Measurements from ENCODE around the gene IKZF3. TPM values are rescaled to one million over a fixed set of nuclear protein-coding genes. Genes with fewer than 3 reads are reported as not detected.
A peak's percentile ranks its signal among the peaks of the same experiment; 100 is the strongest.
"Not testable (repeated sequence)": the region's sequence is repeated elsewhere in the genome, so short reads cannot be mapped to it uniquely, and the experiment has no call there.

IKZF3 gene
- not detected in 2 replicates for total RNA-seq (2014; rRNA removed)
- polyA plus RNA-seq (2012), result not detected

- DNase-seq (ENCODE audit: low read depth), result peak; percentile 8
Measured at GRCh38 chr17:39863918-39864746, at the start of gene IKZF3. Gene IKZF3, minus strand, starts transcription at chr17:39864312. Its CDS starts 186 bp downstream, at chr17:39864126.

- no peak for DNase-seq (ENCODE audit: low read depth)
Measured at GRCh38 chr17:39908789-39909352, 44.8 kb upstream of the IKZF3 start.

- no peak for DNase-seq (ENCODE audit: low read depth)
Measured at GRCh38 chr17:39904990-39905288, 40.8 kb upstream of the IKZF3 start.

GRCh38 chr17:39903158-39903884 lies 39.2 kb upstream of the IKZF3 start:
- DNase-seq (ENCODE audit: low read depth), result peak; percentile 52

GRCh38 chr17:39902027-39902426 lies 37.9 kb upstream of the IKZF3 start:
- not testable (repeated sequence) for DNase-seq (ENCODE audit: low read depth)

- DNase-seq (ENCODE audit: low read depth), result no peak
Measured at GRCh38 chr17:39899215-39899614, 35.1 kb upstream of the IKZF3 start.

- no peak for DNase-seq (ENCODE audit: low read depth)
Measured at GRCh38 chr17:39898088-39898487, 34.0 kb upstream of the IKZF3 start.

GRCh38 chr17:39894681-39895376 lies 30.7 kb upstream of the IKZF3 start:
- no peak for DNase-seq (ENCODE audit: low read depth)

GRCh38 chr17:39889200-39889599 lies 25.1 kb upstream of the IKZF3 start:
- no peak for DNase-seq (ENCODE audit: low read depth)

- DNase-seq (ENCODE audit: low read depth), result no peak
Measured at GRCh38 chr17:39887078-39887477, 23.0 kb upstream of the IKZF3 start.

- DNase-seq (ENCODE audit: low read depth), result not testable (repeated sequence)
Measured at GRCh38 chr17:39886102-39886501, 22.0 kb upstream of the IKZF3 start.

- DNase-seq (ENCODE audit: low read depth), result peak; percentile 32
Measured at GRCh38 chr17:39872751-39873150, 8.6 kb upstream of the IKZF3 start.

- DNase-seq (ENCODE audit: low read depth), result no peak
Measured at GRCh38 chr17:39871801-39872200, 7.7 kb upstream of the IKZF3 start.

- DNase-seq (ENCODE audit: low read depth), result no peak
Measured at GRCh38 chr17:39870776-39871175, 6.7 kb upstream of the IKZF3 start.

- no peak for DNase-seq (ENCODE audit: low read depth)
Measured at GRCh38 chr17:39868554-39868942, 4.4 kb upstream of the IKZF3 start.

GRCh38 chr17:39867880-39868553 lies 3.9 kb upstream of the IKZF3 start, which contains the start of gene ZPBP2:
Gene ZPBP2, plus strand, starts transcription at chr17:39868202. Its CDS starts 153 bp downstream, at chr17:39868355.
- DNase-seq (ENCODE audit: low read depth), result no peak

- DNase-seq (ENCODE audit: low read depth), result no peak
Measured at GRCh38 chr17:39867084-39867879, 3.2 kb upstream of the IKZF3 start.

- DNase-seq (ENCODE audit: low read depth), result no peak
Measured at GRCh38 chr17:39866013-39866730, 2.1 kb upstream of the IKZF3 start.

- no peak for DNase-seq (ENCODE audit: low read depth)
Measured at GRCh38 chr17:39863244-39863917, 731 bp downstream of the IKZF3 start.
